GM12872 (cell line): ENCODE data around the gene AK5.

Experiments
- CTCF ChIP-seq: IDR thresholded peaks from 3 replicates; pipeline ENCODE4 v1.5.1; 2011; ENCODE audit warnings: low read depth, mild to moderate bottlenecking, low read length, moderate library complexity; ENCODE audit not compliant: insufficient read depth

AK5 gene

GRCh38 chr1:77524038-77524437 lies 242.2 kb downstream of the AK5 start:
- no peak for TF ChIP-seq CTCF

- no peak for TF ChIP-seq CTCF
These were observed 250.8 kb downstream of the AK5 start for GRCh38 chr1:77532641-77533040.

GRCh38 chr1:77533660-77534305 lies 252.0 kb downstream of the AK5 start:
- TF ChIP-seq CTCF: peak; percentile 91

- TF ChIP-seq CTCF: no peak
These were observed 252.6 kb downstream of the AK5 start for GRCh38 chr1:77534456-77534855.

- no peak for TF ChIP-seq CTCF
These were observed 255.0 kb downstream of the AK5 start for GRCh38 chr1:77536813-77537212.

- TF ChIP-seq CTCF: no peak
These were observed 257.2 kb downstream of the AK5 start for GRCh38 chr1:77538956-77539518.

- TF ChIP-seq CTCF: no peak
These were observed 257.8 kb downstream of the AK5 start for GRCh38 chr1:77539519-77540142.
